ENCODE results near the gene ANTKMT. TPM values are rescaled to one million over a fixed set of nuclear protein-coding genes. Genes with fewer than 3 reads are reported as not detected.

ANTKMT gene
- total and polyA plus RNA-seq, 2 donors (not counting 3 experiments of a cell fraction or from before 2014, with no cell fraction given), result 26.1 to 27.9 TPM

DNA sequence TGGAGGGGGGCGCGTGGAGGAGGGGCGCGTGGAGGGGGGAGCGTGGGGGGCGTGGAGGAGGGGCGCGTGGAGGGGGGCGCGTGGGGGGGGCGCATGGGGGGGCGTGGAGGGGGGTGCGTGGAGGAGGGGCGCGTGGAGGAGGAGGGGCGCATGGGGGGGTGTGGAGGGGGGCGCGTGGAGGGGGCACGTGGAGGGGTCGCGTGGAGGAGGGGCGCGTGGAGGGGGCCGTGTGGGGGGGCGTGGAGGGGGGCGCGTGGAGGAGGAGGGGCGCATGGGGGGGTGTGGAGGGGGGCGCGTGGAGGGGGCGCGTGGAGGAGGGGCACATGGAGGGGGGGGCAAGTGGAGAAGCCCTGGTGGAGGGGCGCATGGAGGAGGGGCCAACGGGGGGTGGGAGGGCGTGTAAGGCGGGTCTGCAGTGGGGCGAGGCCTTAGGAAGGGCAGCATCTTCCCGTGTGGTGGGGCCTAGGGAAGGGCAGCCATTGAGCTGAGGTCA lies 46.8 kb downstream of the ANTKMT start:
- POLR2A ChIA-PET, result no interaction called here
- no peaks in the 10 kb centered on the region for H3K9me3 ChIP-seq (replicated peaks; ENCODE audit: control insufficient read depth, insufficient read depth, low read length)
- no peak overlapping the region for H3K9ac ChIP-seq (replicated peaks; ENCODE audit: extremely low read depth, insufficient read depth, low read length)
- no peak for TF ChIP-seq EZH2 (IDR thresholded peaks at IDR 0.05; ENCODE audit: borderline replicate concordance, low read depth, low read length, severe bottlenecking)
- TF ChIP-seq GATA2 (IDR thresholded peaks at IDR 0.05; ENCODE audit: insufficient read depth, insufficient read length, low read depth, low read length), result no peak
- no peak for TF ChIP-seq MYC (IDR thresholded peaks at IDR 0.05; ENCODE audit: low read depth, low read length)
- no peak for TF ChIP-seq JUN (IDR thresholded peaks at IDR 0.05; ENCODE audit: borderline replicate concordance, insufficient read depth, insufficient read length, low read depth)
- TF ChIP-seq, protein P1, sequence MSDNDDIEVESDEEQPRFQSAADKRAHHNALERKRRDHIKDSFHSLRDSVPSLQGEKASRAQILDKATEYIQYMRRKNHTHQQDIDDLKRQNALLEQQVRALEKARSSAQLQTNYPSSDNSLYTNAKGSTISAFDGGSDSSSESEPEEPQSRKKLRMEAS (IDR thresholded peaks at IDR 0.05; ENCODE audit: insufficient read depth, insufficient read length), result no peak
- no peak for TF ChIP-seq FOS (IDR thresholded peaks at IDR 0.05; ENCODE audit: borderline replicate concordance, insufficient read depth, low read length)
- TF ChIP-seq POLR2AphosphoS5 (IDR thresholded peaks at IDR 0.05; ENCODE audit: insufficient read depth, low read depth, low read length), result no peak
- no peak for TF ChIP-seq POLR2A (IDR thresholded peaks at IDR 0.05; ENCODE audit: low read depth, low read length)
- TF ChIP-seq, protein P2, sequence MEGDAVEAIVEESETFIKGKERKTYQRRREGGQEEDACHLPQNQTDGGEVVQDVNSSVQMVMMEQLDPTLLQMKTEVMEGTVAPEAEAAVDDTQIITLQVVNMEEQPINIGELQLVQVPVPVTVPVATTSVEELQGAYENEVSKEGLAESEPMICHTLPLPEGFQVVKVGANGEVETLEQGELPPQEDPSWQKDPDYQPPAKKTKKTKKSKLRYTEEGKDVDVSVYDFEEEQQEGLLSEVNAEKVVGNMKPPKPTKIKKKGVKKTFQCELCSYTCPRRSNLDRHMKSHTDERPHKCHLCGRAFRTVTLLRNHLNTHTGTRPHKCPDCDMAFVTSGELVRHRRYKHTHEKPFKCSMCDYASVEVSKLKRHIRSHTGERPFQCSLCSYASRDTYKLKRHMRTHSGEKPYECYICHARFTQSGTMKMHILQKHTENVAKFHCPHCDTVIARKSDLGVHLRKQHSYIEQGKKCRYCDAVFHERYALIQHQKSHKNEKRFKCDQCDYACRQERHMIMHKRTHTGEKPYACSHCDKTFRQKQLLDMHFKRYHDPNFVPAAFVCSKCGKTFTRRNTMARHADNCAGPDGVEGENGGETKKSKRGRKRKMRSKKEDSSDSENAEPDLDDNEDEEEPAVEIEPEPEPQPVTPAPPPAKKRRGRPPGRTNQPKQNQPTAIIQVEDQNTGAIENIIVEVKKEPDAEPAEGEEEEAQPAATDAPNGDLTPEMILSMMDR (IDR thresholded peaks at IDR 0.05; ENCODE audit: extremely low read depth in 1 of 2, insufficient read depth in 1 of 2, low read depth in 1 of 2, low read length in 2 of 2), result no peak
- H3K9me1 ChIP-seq (replicated peaks; ENCODE audit: control insufficient read depth, extremely low read depth, insufficient read depth, low read length), result no peaks in the 10 kb centered on the region
- FAIRE-seq (no peak), DNase-seq (ENCODE audit: low read depth, low spot score) (no peak)
- H3K4me3 ChIP-seq (replicated peaks in 1 of 3; ENCODE audit: insufficient read depth in 1 of 3, low read depth in 1 of 3, low read length in 3 of 3), result no peak overlapping the region
- no peaks in the 10 kb centered on the region for H3K36me3 ChIP-seq (ENCODE audit: control insufficient read depth in 2 of 2, extremely low read depth in 1 of 2, insufficient read depth in 2 of 2, low read length in 2 of 2)
- H2AFZ ChIP-seq (ENCODE audit: low read depth, low read length), result no peak overlapping the region
- no peaks in the 10 kb centered on the region for H3K27me3 ChIP-seq (ENCODE audit: control insufficient read depth in 2 of 2, insufficient read depth in 2 of 2, low read length in 2 of 2)
- H3K4me2 ChIP-seq (ENCODE audit: insufficient read depth, low read length), result no peak overlapping the region
- H3K79me2 ChIP-seq (ENCODE audit: control insufficient read depth, insufficient read depth, low read length), result no peaks in the 10 kb centered on the region
- dilution Hi-C loops (cut with MboI; ENCODE audit: extremely low pct_ligation_motif_present, low sequenced_read_pairs), result no loop called here
- no peak overlapping the region for H3K27ac ChIP-seq (ENCODE audit: insufficient read depth, low read depth, low read length)
- no TSS peak for BruUV-seq (replicated peaks)
- no peaks in the 10 kb centered on the region for H4K20me1 ChIP-seq (replicated peaks; ENCODE audit: control insufficient read depth, extremely low read depth, insufficient read depth, low read length)
- no peaks in the 10 kb centered on the region for H3K4me1 ChIP-seq (ENCODE audit: control insufficient read depth, extremely low read depth, insufficient read depth, low read length)
- CTCF ChIA-PET, result no interaction called here
- intact Hi-C loops (cut with micrococcal nuclease), result no loop called here

Data from endothelial cell of umbilical vein (primary cell).